Uterus (tissue), 2 donors: Measurements from ENCODE around the gene POLD4.

Experiments used
- POLR2A ChIP-seq, 2 donors: fragments of 450-650 bp; IDR thresholded peaks; one replicate each; pipeline ENCODE4 v1.6.1; 2016; ENCODE audit warnings: antibody characterized with exemption in 2 of 2, mild to moderate bottlenecking in 1 of 2, moderate library complexity in 1 of 2
- TF ChIP-seq, protein P1 (sequence below), 4 experiments: fragments of 200-600 bp in 2 of 4; fragments of 450-650 bp in 2 of 4; sonication (generic) in 2 of 4; IDR thresholded peaks; one replicate each; pipeline ENCODE4 v1.5.1; 2016 to 2019; ENCODE audit warnings: antibody characterized with exemption in 4 of 4, mild to moderate bottlenecking in 2 of 4, moderate library complexity in 1 of 4

DNA sequence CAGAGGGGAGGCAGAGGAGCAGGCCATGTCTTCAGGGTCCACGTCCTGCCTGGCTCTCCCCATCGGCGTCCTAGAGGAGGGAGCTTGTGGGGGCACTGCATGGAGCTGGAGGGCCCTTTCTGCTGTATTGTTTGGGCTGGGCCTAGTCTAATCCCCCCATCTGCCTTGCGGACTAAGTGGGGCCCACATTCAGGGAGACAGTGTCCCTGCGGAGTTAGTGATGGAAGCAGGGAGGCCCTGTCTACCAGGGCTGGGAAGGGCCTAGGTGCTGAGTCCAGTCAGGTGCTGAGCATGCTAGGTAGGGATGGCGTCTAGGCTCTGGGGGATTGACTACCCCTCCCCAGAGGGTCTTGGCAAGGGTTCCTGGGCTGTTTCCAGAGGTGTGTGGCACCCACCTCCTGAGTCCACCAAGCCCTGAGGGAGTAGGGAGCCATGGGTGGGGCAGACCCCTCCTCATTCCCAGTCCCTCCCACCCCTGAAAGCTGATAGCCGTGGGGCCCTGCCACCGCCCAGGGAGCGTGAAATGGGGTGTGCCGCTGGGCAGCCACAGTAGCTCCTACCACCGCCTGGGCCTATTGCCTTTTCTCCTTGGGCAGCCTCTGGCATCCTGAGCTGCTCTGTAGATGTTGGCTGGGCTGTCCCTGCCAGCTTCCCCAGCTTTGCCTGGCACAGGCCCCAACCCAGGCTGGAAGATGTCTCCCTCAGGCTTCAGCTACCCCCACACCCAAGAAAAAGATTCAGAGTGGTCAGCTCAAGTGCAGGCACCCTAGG, 1.9 kb upstream of the POLD4 start:
- TF ChIP-seq, protein P1, sequence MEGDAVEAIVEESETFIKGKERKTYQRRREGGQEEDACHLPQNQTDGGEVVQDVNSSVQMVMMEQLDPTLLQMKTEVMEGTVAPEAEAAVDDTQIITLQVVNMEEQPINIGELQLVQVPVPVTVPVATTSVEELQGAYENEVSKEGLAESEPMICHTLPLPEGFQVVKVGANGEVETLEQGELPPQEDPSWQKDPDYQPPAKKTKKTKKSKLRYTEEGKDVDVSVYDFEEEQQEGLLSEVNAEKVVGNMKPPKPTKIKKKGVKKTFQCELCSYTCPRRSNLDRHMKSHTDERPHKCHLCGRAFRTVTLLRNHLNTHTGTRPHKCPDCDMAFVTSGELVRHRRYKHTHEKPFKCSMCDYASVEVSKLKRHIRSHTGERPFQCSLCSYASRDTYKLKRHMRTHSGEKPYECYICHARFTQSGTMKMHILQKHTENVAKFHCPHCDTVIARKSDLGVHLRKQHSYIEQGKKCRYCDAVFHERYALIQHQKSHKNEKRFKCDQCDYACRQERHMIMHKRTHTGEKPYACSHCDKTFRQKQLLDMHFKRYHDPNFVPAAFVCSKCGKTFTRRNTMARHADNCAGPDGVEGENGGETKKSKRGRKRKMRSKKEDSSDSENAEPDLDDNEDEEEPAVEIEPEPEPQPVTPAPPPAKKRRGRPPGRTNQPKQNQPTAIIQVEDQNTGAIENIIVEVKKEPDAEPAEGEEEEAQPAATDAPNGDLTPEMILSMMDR (IDR thresholded peaks at IDR 0.05), result no peak
- no peak for TF ChIP-seq POLR2A (IDR thresholded peaks at IDR 0.05)
